MM.1S (cell line): Measurements from ENCODE around the gene KRT73.

Experiments used
- DNase-seq: peaks from one replicate; pipeline ENCODE4 v3.0.0-alpha.2; 2015
- H2AFZ ChIP-seq: fragments of 300-600 bp; sonication (generic); 2 replicates; pipeline ENCODE4 v1.6.0; 2016; ENCODE audit warnings: antibody characterized with exemption, low read length
- H3F3A ChIP-seq: fragments of 300-600 bp; sonication (generic); 2 replicates; pipeline ENCODE4 v1.6.1; 2016; ENCODE audit warnings: mild to moderate bottlenecking, antibody characterized with exemption, low read length, moderate library complexity, mixed read lengths; ENCODE audit not compliant: insufficient read depth
- H3K27ac ChIP-seq: fragments of 300-600 bp; sonication (generic); 2 replicates; pipeline ENCODE4 v1.5.1; 2016; ENCODE audit warnings: mild to moderate bottlenecking, low read length
- H3K27me3 ChIP-seq: fragments of 300-600 bp; sonication (generic); replicated peaks from 2 replicates; pipeline ENCODE4 v1.6.0; 2016; ENCODE audit warnings: low read length; ENCODE audit not compliant: insufficient read depth
- H3K36me3 ChIP-seq: fragments of 300-600 bp; sonication (generic); replicated peaks from 2 replicates; pipeline ENCODE4 v1.6.1; 2016; ENCODE audit warnings: mild to moderate bottlenecking, low read length, mixed read lengths; ENCODE audit not compliant: insufficient read depth
- H3K4me1 ChIP-seq: fragments of 300-600 bp; sonication (generic); 2 replicates; pipeline ENCODE4 v1.6.1; 2016; ENCODE audit warnings: low read length, mixed read lengths
- H3K4me2 ChIP-seq: fragments of 300-600 bp; sonication (generic); 2 replicates; pipeline ENCODE4 v1.6.0; 2016; ENCODE audit warnings: low read depth, low read length
- H3K4me3 ChIP-seq: fragments of 300-600 bp; sonication (generic); 2 replicates; pipeline ENCODE4 v1.5.1; 2016; ENCODE audit warnings: low read length, mixed read lengths
- H3K79me2 ChIP-seq: fragments of 300-600 bp; sonication (generic); 2 replicates; pipeline ENCODE4 v1.6.1; 2016; ENCODE audit warnings: mixed run types, low read length, mixed read lengths
- H3K9ac ChIP-seq: fragments of 300-600 bp; sonication (generic); 2 replicates; pipeline ENCODE4 v1.6.1; 2016; ENCODE audit warnings: low read length, mixed read lengths
- H3K9me2 ChIP-seq: fragments of 300-600 bp; sonication (generic); replicated peaks from 2 replicates; pipeline ENCODE4 v1.6.1; 2016; ENCODE audit warnings: mild to moderate bottlenecking, low read length, mixed read lengths; ENCODE audit not compliant: insufficient read depth
- H3K9me3 ChIP-seq: fragments of 300-600 bp; sonication (generic); replicated peaks from 2 replicates; pipeline ENCODE4 v1.6.1; 2016; ENCODE audit warnings: mild to moderate bottlenecking, low read length, mixed read lengths; ENCODE audit not compliant: insufficient read depth
- H4K20me1 ChIP-seq: fragments of 300-600 bp; sonication (generic); 2 replicates; pipeline ENCODE4 v1.6.1; 2016; ENCODE audit warnings: mild to moderate bottlenecking, low read length, moderate library complexity, mixed read lengths; ENCODE audit not compliant: insufficient read depth
- CTCF ChIP-seq: fragments of 300-600 bp; sonication (generic); IDR thresholded peaks from 2 replicates; pipeline ENCODE4 v1.5.1; 2016; ENCODE audit warnings: antibody characterized with exemption, low read length, mixed read lengths
- EZH2 ChIP-seq: fragments of 300-600 bp; sonication (generic); optimal IDR thresholded peaks from 2 replicates; pipeline ENCODE3; 2017; ENCODE audit warnings: low read depth, mild to moderate bottlenecking, antibody characterized with exemption, low read length, mixed read lengths
- EZH2phosphoT487 ChIP-seq: fragments of 300-600 bp; sonication (generic); IDR thresholded peaks from 2 replicates; pipeline ENCODE4 v1.6.1; 2018; ENCODE audit warnings: antibody characterized with exemption, low read length

KRT73 gene

GRCh38 chr12:52585066-52585465 is 33.3 kb downstream of the KRT73 start:
- Histone ChIP-seq H3K9me2 (no peaks in the 10 kb centered on the region), H4K20me1 (no peaks in the 10 kb centered on the region), H3K9ac (no peak overlapping the region), H3K9me3 (no peaks in the 10 kb centered on the region), H3K4me3 (no peak overlapping the region), H3K4me1 (no peaks in the 10 kb centered on the region), H3K27me3 (peaks cover 60% of the 10 kb centered on the region), H3F3A (no peaks in the 10 kb centered on the region), H2AFZ (no peak overlapping the region), H3K27ac (no peak overlapping the region), H3K36me3 (no peaks in the 10 kb centered on the region), H3K4me2 (no peak overlapping the region), H3K79me2 (no peaks in the 10 kb centered on the region)
- DNase-seq, result no peak
- no peak for TF ChIP-seq CTCF
- TF ChIP-seq EZH2phosphoT487, result no peak
- TF ChIP-seq EZH2, result no peak

DNA sequence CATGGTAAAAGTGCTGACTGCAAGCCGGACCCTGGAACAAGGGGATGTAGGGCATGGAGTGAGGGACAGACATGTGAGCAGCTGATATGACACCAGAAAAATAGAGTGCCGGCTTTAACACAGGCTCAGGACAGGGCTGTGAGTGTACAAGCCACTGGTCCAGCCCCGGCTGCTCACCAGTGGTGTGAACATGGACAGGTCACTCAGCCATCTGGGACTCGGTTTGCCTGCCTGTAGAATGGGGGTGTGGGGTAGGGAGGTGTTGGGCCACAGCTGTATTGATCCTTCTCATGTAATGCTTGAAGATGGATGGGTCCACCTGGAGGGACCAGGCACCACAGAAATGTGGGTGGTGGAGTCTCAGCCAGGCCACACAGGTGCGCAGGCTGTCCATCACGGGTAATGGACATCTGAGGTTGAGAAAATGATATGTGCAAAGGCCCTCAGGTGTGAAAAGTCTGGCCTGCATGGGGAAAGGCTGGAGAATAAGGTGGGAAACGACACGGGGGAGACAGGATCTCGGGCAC is 34.1 kb downstream of the KRT73 start:
- H3K9me3 ChIP-seq, result no peaks in the 10 kb centered on the region
- no peak overlapping the region for H3K9ac ChIP-seq
- no peak for TF ChIP-seq EZH2phosphoT487
- TF ChIP-seq CTCF, result no peak
- no peak for TF ChIP-seq EZH2
- no peak overlapping the region for H2AFZ ChIP-seq
- H3K27me3 ChIP-seq, result peaks cover 68% of the 10 kb centered on the region
- no peaks in the 10 kb centered on the region for H3K79me2 ChIP-seq
- no peaks in the 10 kb centered on the region for H4K20me1 ChIP-seq
- no peak overlapping the region for H3K27ac ChIP-seq
- no peak overlapping the region for H3K4me2 ChIP-seq
- H3K9me2 ChIP-seq, result no peaks in the 10 kb centered on the region
- H3F3A ChIP-seq, result no peaks in the 10 kb centered on the region
- DNase-seq, result no peak
- no peaks in the 10 kb centered on the region for H3K36me3 ChIP-seq
- no peaks in the 10 kb centered on the region for H3K4me1 ChIP-seq
- H3K4me3 ChIP-seq, result no peak overlapping the region

GRCh38 chr12:52582971-52583456 is 35.3 kb downstream of the KRT73 start:
- no peaks in the 10 kb centered on the region for H3K79me2 ChIP-seq
- no peaks in the 10 kb centered on the region for H4K20me1 ChIP-seq
- H3K4me2 ChIP-seq, result no peak overlapping the region
- H3K27ac ChIP-seq, result no peak overlapping the region
- H3K4me1 ChIP-seq, result no peaks in the 10 kb centered on the region
- no peaks in the 10 kb centered on the region for H3K36me3 ChIP-seq
- H3K9me2 ChIP-seq, result no peaks in the 10 kb centered on the region
- no peaks in the 10 kb centered on the region for H3K9me3 ChIP-seq
- no peak overlapping the region for H3K9ac ChIP-seq
- peak; percentile 29 for DNase-seq
- H3K4me3 ChIP-seq, result no peak overlapping the region
- peak; percentile 53 for TF ChIP-seq CTCF
- no peak for TF ChIP-seq EZH2phosphoT487
- no peak for TF ChIP-seq EZH2
- H2AFZ ChIP-seq, result no peak overlapping the region
- no peaks in the 10 kb centered on the region for H3F3A ChIP-seq
- peaks cover 77% of the 10 kb centered on the region for H3K27me3 ChIP-seq
